Stomach smooth muscle (tissue), 2 donors: ENCODE results near the gene CCDC85C.

ENCODE experiments used
- H3K27ac ChIP-seq: one replicate; pipeline ENCODE4 v1.7.0; 2013; ENCODE audit warnings: mild to moderate bottlenecking, low read length, inconsistent platforms
- H3K27me3 ChIP-seq, 2 donors: one replicate each; pipeline ENCODE4 v1.7.0; 2013; ENCODE audit warnings: low read length in 2 of 2; ENCODE audit not compliant: insufficient read depth in 2 of 2, control insufficient read depth in 1 of 2
- H3K36me3 ChIP-seq, 2 donors: one replicate each; pipeline ENCODE4 v1.7.0; 2013; ENCODE audit warnings: low read length in 2 of 2; ENCODE audit not compliant: control insufficient read depth in 2 of 2, insufficient read depth in 2 of 2
- H3K4me1 ChIP-seq: one replicate; pipeline ENCODE4 v1.7.0; 2013; ENCODE audit warnings: low read length; ENCODE audit not compliant: control insufficient read depth, insufficient read depth
- H3K4me3 ChIP-seq, 2 donors: one replicate each; pipeline ENCODE4 v1.7.0; 2013; ENCODE audit warnings: low read length in 2 of 2
- H3K9ac ChIP-seq, 2 donors: one replicate each; pipeline ENCODE4 v1.7.0; 2013; ENCODE audit warnings: low read length in 2 of 2, mild to moderate bottlenecking in 1 of 2
- H3K9me3 ChIP-seq, 2 donors: one replicate each; pipeline ENCODE4 v1.7.0; 2013; ENCODE audit warnings: low read length in 2 of 2; ENCODE audit not compliant: control insufficient read depth in 2 of 2
- donor health status: healthy.
- donor health status: Pancreatic carcinoma.

Gene CCDC85C

GRCh38 chr14:99628887-99629618 lies 25.0 kb upstream of the CCDC85C start:
- H3K27ac ChIP-seq, result no peak overlapping the region
- H3K4me3 ChIP-seq, result no peak overlapping the region
- no peaks in the 10 kb centered on the region for H3K36me3 ChIP-seq
- no peaks in the 10 kb centered on the region for H3K9me3 ChIP-seq
- peaks cover 7% of the 10 kb centered on the region for H3K4me1 ChIP-seq
- H3K27me3 ChIP-seq, result peaks cover 0 to 5% of the 10 kb centered on the region in 2 donors
- H3K9ac ChIP-seq, result peak overlapping the region in 1 of 2 donors; percentile 42

GRCh38 chr14:99627510-99628381 lies 23.7 kb upstream of the CCDC85C start:
- H3K4me1 ChIP-seq, result peaks cover 7% of the 10 kb centered on the region
- no peaks in the 10 kb centered on the region for H3K36me3 ChIP-seq
- no peak overlapping the region for H3K27ac ChIP-seq
- H3K4me3 ChIP-seq, result no peak overlapping the region
- H3K9ac ChIP-seq, result no peak overlapping the region
- no peaks in the 10 kb centered on the region for H3K9me3 ChIP-seq
- H3K27me3 ChIP-seq, result peaks cover 0 to 2% of the 10 kb centered on the region in 2 donors

GRCh38 chr14:99627100-99627499 lies 23.1 kb upstream of the CCDC85C start:
- H3K27ac ChIP-seq, result no peak overlapping the region
- peaks cover 0 to 7% of the 10 kb centered on the region in 2 donors for H3K27me3 ChIP-seq

GRCh38 chr14:99626041-99626648 lies 22.1 kb upstream of the CCDC85C start:
- Histone ChIP-seq H3K36me3 (no peaks in the 10 kb centered on the region), H3K9me3 (no peaks in the 10 kb centered on the region), H3K9ac (no peak overlapping the region), H3K4me3 (no peak overlapping the region), H3K4me1 (peaks cover 7% of the 10 kb centered on the region), H3K27me3 (peaks cover 0 to 8% of the 10 kb centered on the region in 2 donors), H3K27ac (no peak overlapping the region)

More at GRCh38 chr14:99627100-99627499, 23.1 kb upstream of the CCDC85C start:
- Histone ChIP-seq H3K9me3 (no peaks in the 10 kb centered on the region), H3K4me1 (peaks cover 7% of the 10 kb centered on the region), H3K9ac (no peak overlapping the region), H3K36me3 (no peaks in the 10 kb centered on the region), H3K4me3 (no peak overlapping the region)

GRCh38 chr14:99625476-99625875 lies 21.5 kb upstream of the CCDC85C start:
- Histone ChIP-seq H3K4me3 (no peak overlapping the region), H3K27ac (no peak overlapping the region), H3K9me3 (no peaks in the 10 kb centered on the region), H3K4me1 (peaks cover 7% of the 10 kb centered on the region), H3K27me3 (peaks cover 0 to 8% of the 10 kb centered on the region in 2 donors), H3K36me3 (no peaks in the 10 kb centered on the region), H3K9ac (no peak overlapping the region)

GRCh38 chr14:99624971-99625370 lies 21.0 kb upstream of the CCDC85C start:
- Histone ChIP-seq H3K4me3 (no peak overlapping the region), H3K36me3 (no peaks in the 10 kb centered on the region), H3K27me3 (peaks cover 0 to 8% of the 10 kb centered on the region in 2 donors), H3K4me1 (peaks cover 7% of the 10 kb centered on the region), H3K9me3 (no peaks in the 10 kb centered on the region), H3K27ac (no peak overlapping the region), H3K9ac (no peak overlapping the region)

GRCh38 chr14:99624024-99624423 lies 20.0 kb upstream of the CCDC85C start:
- H3K36me3 ChIP-seq, result no peaks in the 10 kb centered on the region
- no peak overlapping the region for H3K9ac ChIP-seq
- H3K9me3 ChIP-seq, result no peaks in the 10 kb centered on the region
- peaks cover 6% of the 10 kb centered on the region for H3K4me1 ChIP-seq
- H3K27me3 ChIP-seq, result peaks cover 0 to 8% of the 10 kb centered on the region in 2 donors
- H3K4me3 ChIP-seq, result no peak overlapping the region
- H3K27ac ChIP-seq, result no peak overlapping the region

GRCh38 chr14:99621948-99622347 lies 17.9 kb upstream of the CCDC85C start:
- no peak overlapping the region for H3K4me3 ChIP-seq
- peaks cover 0 to 8% of the 10 kb centered on the region in 2 donors for H3K27me3 ChIP-seq
- H3K36me3 ChIP-seq, result no peaks in the 10 kb centered on the region
- H3K9me3 ChIP-seq, result no peaks in the 10 kb centered on the region
- no peak overlapping the region for H3K27ac ChIP-seq
- no peak overlapping the region for H3K9ac ChIP-seq
- H3K4me1 ChIP-seq, result no peaks in the 10 kb centered on the region

GRCh38 chr14:99619835-99620834 lies 16.1 kb upstream of the CCDC85C start:
- Histone ChIP-seq H3K9ac (no peak overlapping the region), H3K27ac (no peak overlapping the region), H3K4me3 (no peak overlapping the region), H3K9me3 (no peaks in the 10 kb centered on the region), H3K4me1 (no peaks in the 10 kb centered on the region), H3K36me3 (no peaks in the 10 kb centered on the region), H3K27me3 (peaks cover 3 to 8% of the 10 kb centered on the region in 2 donors)
